Endothelial cell (in vitro differentiated cells): ENCODE results near the gene RNF31. TPM values are rescaled to one million over a fixed set of nuclear protein-coding genes. Genes with fewer than 3 reads are reported as not detected.
"Not testable (repeated sequence)": the region's sequence is repeated elsewhere in the genome, so short reads cannot be mapped to it uniquely, and the experiment has no call there.

Experiments used
- DNase-seq: peaks from one replicate; pipeline ENCODE4 v3.0.0; 2021; ENCODE audit warnings: low spot score
- H3K27ac Mint-ChIP-seq: one replicate; pipeline ENCODE4 v1.8.0; 2021; ENCODE audit warnings: mixed read lengths, inconsistent platforms; ENCODE audit not compliant: unreplicated experiment
- H3K27me3 Mint-ChIP-seq: one replicate; pipeline ENCODE4 v1.8.0; 2021; ENCODE audit warnings: mild to moderate bottlenecking, moderate library complexity, mixed read lengths, inconsistent platforms; ENCODE audit not compliant: unreplicated experiment
- H3K36me3 Mint-ChIP-seq: one replicate; pipeline ENCODE4 v1.8.0; 2021; ENCODE audit warnings: mild to moderate bottlenecking, low read depth, mixed read lengths, inconsistent platforms; ENCODE audit not compliant: unreplicated experiment
- H3K4me1 Mint-ChIP-seq: one replicate; pipeline ENCODE4 v1.8.0; 2021; ENCODE audit warnings: mild to moderate bottlenecking, mixed read lengths, inconsistent platforms; ENCODE audit not compliant: unreplicated experiment
- H3K4me3 Mint-ChIP-seq: one replicate; pipeline ENCODE4 v1.8.0; 2021; ENCODE audit warnings: mild to moderate bottlenecking, mixed read lengths, inconsistent platforms; ENCODE audit not compliant: unreplicated experiment
- H3K9me3 Mint-ChIP-seq: one replicate; pipeline ENCODE4 v1.8.0; 2021; ENCODE audit warnings: mixed read lengths, inconsistent platforms; ENCODE audit not compliant: unreplicated experiment
- total RNA-seq: library from RNA; stranded (reverse); fragmentation: NEBNext Ultra II Directional; extraction: Animal tissue kit (Norgen Biotek cat#: 25700); gene quantifications from one replicate; pipeline ENCODE4 v1.2.1, GENCODE V29; 2021; ENCODE audit not compliant: unreplicated experiment
- TF ChIP-seq, protein P1 (sequence below): fragments of 200-600 bp; sonication (generic); IDR thresholded peaks from one replicate; pipeline ENCODE4 v1.5.0; 2021; ENCODE audit warnings: antibody characterized with exemption; ENCODE audit not compliant: unreplicated experiment

Gene RNF31
- total RNA-seq, 1 donor from 2014 or later, result 90.2 TPM

DNA sequence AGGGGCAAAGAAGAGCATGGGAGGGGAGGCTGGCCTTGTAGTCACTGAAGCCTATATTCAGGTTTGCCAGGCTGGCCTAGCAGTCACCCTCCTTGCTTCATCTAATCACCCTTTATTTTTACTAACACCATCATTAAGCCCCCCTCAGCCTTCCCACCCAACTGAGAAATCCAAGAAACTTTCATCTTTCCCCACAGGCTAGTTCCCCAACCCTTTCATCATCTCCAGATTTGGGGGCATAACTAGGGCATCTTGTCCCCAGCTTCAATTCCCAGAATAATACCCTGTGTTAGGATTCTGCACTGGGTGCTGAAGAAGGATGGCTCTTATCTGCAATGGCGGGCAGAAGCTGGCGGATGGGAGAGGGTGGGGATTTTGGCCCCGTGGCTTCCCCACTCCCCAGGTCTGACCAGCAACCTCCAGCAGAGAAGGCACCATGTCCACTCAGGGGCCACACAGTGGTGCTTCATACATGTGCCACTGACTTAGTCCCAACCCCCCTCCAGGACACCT, 46.3 kb upstream of the RNF31 start:
- TF ChIP-seq, protein P1, sequence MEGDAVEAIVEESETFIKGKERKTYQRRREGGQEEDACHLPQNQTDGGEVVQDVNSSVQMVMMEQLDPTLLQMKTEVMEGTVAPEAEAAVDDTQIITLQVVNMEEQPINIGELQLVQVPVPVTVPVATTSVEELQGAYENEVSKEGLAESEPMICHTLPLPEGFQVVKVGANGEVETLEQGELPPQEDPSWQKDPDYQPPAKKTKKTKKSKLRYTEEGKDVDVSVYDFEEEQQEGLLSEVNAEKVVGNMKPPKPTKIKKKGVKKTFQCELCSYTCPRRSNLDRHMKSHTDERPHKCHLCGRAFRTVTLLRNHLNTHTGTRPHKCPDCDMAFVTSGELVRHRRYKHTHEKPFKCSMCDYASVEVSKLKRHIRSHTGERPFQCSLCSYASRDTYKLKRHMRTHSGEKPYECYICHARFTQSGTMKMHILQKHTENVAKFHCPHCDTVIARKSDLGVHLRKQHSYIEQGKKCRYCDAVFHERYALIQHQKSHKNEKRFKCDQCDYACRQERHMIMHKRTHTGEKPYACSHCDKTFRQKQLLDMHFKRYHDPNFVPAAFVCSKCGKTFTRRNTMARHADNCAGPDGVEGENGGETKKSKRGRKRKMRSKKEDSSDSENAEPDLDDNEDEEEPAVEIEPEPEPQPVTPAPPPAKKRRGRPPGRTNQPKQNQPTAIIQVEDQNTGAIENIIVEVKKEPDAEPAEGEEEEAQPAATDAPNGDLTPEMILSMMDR, result no peak
- no peak overlapping the region for H3K27ac Mint-ChIP-seq
- no peak for DNase-seq
- H3K4me1 Mint-ChIP-seq, result peaks cover 3% of the 10 kb centered on the region
- peaks cover 32% of the 10 kb centered on the region for H3K36me3 Mint-ChIP-seq
- no peaks in the 10 kb centered on the region for H3K9me3 Mint-ChIP-seq
- no peak overlapping the region for H3K4me3 Mint-ChIP-seq
- peaks cover 8% of the 10 kb centered on the region for H3K27me3 Mint-ChIP-seq

DNA sequence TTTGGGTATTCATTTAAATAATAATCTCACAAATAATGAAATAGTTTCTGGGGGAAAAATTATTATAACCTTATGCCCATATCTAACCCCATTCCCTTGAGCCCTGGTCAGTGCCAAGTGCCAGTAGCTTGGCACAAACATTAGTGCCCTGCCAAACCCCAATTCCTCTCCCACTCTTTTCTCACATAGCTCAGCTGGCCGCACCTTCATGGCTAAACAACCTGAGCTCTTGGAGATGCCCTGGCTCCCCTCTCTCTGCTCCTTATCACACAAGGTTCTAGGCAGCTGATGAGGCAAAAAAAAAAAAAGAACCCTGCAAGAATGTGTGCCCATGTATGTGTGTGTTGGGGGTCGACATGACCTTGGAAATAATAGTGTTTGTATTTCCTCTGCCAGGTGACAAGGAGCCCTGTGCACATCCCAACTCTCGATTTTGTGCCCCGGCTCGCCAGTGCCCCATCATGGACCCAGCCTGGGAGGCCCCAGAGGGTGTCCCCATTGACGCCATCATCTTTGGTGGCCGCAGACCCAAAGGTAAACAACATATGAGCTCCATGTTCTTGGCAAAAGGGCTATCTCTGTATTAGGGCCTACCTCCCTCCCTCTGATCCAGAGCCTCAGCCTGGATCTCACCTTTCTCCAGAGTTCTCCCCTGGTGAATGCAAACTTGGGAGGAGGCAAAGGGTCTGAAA, 44.8 kb upstream of the RNF31 start:
- Mint-ChIP-seq H3K4me1 (peaks cover 5% of the 10 kb centered on the region), H3K27ac (no peak overlapping the region), H3K27me3 (peaks cover 8% of the 10 kb centered on the region), H3K9me3 (no peaks in the 10 kb centered on the region), H3K36me3 (peaks cover 29% of the 10 kb centered on the region), H3K4me3 (peak overlapping the region; percentile 25)
- DNase-seq, result no peak
- TF ChIP-seq, protein P1, result no peak

DNA sequence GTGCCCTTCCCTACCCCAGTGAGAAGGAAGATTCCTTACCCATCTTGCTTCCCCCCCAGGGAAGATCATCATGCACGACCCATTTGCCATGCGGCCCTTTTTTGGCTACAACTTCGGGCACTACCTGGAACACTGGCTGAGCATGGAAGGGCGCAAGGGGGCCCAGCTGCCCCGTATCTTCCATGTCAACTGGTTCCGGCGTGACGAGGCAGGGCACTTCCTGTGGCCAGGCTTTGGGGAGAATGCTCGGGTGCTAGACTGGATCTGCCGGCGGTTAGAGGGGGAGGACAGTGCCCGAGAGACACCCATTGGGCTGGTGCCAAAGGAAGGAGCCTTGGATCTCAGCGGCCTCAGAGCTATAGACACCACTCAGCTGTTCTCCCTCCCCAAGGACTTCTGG, 43.8 kb upstream of the RNF31 start:
- H3K4me1 Mint-ChIP-seq, result peaks cover 5% of the 10 kb centered on the region
- TF ChIP-seq, protein P1, result no peak
- H3K4me3 Mint-ChIP-seq, result peak overlapping the region; percentile 56
- no peak for DNase-seq
- peaks cover 6% of the 10 kb centered on the region for H3K27me3 Mint-ChIP-seq
- no peak overlapping the region for H3K27ac Mint-ChIP-seq
- no peaks in the 10 kb centered on the region for H3K9me3 Mint-ChIP-seq
- peaks cover 29% of the 10 kb centered on the region for H3K36me3 Mint-ChIP-seq

DNA sequence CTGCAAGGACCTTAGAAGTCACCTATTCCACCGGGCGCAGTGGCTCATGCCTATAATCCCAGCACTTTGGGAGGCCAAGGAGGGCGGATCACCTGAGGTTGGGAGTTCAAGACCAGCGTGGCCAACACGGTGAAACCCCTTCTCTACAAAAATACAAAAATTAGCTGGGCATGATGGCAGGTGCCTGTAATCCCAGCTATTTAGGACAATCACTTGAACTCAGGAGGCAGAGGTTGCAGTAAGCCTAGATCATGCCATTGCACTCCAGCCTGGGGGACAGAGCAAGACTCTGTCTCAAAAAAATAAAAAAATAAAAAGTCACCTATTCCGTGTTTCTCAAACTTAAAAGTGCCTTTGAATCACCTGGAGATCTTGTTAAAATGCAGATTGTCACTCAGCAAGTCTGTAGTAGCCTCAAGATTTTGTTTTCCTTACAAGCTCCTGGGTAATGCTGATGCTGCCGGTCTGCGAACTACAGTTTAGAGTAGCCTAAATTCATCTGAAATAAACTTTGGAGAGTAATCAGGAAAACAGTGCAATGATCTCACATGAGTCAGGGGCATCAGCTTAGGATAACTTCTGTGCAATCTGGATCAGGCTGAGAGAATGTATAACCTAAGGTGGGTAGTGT, 41.6 kb upstream of the RNF31 start:
- not testable (repeated sequence) for H3K27ac Mint-ChIP-seq, H3K9me3 Mint-ChIP-seq, H3K4me1 Mint-ChIP-seq, DNase-seq, H3K27me3 Mint-ChIP-seq
- Mint-ChIP-seq H3K4me3 (peak overlapping the region; percentile 29), H3K36me3 (peaks cover 29% of the 10 kb centered on the region)

DNA sequence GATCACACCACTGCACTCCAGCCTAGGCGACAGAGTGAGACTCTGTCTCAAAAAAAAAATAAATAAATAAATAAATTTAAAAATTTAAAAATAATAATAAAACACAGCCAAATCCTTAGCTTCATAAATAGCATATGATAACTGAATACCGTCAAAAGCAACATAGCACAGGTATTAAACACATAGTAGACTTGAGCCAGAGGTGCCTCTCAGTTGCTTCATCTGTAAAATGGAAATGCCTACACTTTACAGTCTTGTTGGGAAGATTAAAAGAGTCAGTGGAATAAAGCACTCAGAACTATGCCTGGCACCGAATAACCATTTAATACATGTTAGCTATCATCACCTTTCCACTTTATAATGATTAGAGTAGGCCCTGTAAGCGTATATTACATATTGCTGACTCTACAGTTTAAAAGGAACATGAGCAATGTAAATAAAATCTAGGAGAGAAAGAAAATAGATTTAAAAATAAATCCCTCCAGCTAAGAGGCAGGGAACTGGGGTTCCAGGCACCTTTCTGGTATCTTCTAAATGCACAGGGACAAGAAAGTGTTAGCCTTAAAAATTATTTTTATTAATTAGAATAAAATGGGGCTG, 40.5 kb upstream of the RNF31 start:
- Mint-ChIP-seq H3K27ac (no peak overlapping the region), H3K9me3 (no peaks in the 10 kb centered on the region), H3K4me3 (no peak overlapping the region), H3K27me3 (peaks cover 6% of the 10 kb centered on the region), H3K4me1 (peaks cover 8% of the 10 kb centered on the region), H3K36me3 (peaks cover 29% of the 10 kb centered on the region)
- TF ChIP-seq, protein P1, result no peak
- no peak for DNase-seq
